HG03045 (cell line): ENCODE data around the gene SPC24.
"Not testable (repeated sequence)": the region's sequence is repeated elsewhere in the genome, so short reads cannot be mapped to it uniquely, and the experiment has no call there.

ENCODE experiments used
- ATAC-seq: cut with Tn5 transposase; IDR thresholded peaks from one replicate; pipeline ENCODE4 v1.9.1; 2021; ENCODE audit warnings: mild to moderate bottlenecking, moderate library complexity; ENCODE audit not compliant: unreplicated experiment

Gene SPC24

DNA sequence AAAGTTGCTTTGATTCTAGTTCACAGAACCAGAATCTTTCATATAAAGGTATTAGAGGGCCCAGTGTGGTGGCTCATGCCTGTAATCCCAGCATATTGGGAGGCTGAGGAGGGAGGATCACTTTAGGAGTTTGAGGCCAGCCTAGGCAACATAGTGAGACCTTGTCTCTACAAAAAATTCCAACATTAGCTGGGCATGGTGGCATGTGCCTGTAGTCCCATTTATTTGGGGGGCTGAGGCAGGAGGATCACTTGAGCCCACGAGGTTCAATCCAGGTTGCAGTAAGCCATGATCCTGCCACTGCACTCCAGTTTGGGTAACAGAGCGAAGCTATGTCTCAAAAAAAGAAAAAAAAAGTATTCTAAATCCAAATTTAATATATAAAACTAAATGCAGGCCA, 57.3 kb downstream of the SPC24 start:
- ATAC-seq, result no peak

DNA sequence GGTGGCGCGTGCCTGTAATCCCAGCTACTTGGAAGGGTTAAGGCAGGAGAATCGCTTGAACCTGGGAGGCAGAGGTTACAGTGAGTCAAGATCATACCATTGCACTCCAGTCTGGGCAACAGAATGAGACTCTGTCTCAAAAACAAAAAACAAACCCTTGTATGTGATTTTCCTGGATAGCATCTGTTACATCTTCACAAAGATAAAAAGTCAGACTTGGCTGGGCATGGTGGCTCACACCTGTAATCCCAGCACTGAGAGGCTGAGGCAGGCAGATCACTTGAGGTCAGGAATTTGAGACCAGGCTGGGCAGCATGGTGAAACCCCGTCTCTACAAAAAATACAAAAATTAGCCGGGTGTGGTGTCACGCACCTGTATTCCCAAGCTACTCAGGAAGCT, 58.2 kb downstream of the SPC24 start:
- not testable (repeated sequence) for ATAC-seq

DNA sequence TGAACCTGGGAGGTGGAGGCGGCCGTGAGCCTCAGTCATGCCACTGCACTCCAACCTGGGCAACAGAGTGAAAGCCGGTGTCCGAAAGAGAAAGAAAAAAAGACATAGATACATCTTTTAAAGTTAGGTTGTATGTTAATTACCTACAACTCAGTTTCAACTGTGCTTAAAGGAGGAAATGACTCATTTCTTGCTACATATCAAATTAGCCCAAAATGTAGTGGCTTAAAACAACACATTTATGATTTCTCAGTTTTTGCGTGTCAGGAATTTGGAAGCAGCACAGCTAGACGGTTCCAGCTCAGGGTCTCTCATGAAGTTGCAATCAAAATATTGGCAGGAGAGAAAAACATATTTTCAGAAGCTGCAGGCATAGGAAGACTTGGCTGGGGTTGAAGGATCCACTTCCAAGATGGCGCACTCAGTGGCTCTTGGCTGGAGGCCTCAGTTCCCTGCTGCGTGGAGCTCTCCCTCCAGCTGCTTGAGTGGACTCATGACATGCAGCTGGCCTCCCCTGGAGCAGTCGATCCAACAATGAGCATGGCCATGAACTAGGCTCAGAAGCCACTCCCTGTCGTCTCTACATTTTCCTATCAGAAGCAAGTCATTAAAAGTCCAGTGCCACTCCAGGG, 59.3 kb downstream of the SPC24 start:
- no peak for ATAC-seq
